A549 (cell line): ENCODE data around the gene FAM124B. TPM values are rescaled to one million over a fixed set of nuclear protein-coding genes. Genes with fewer than 3 reads are reported as not detected.

ENCODE experiments used
- ATAC-seq, 2 experiments: fragments of 200-7000 bp in 1 of 2; fragments of >200 bp in 1 of 2; cut with Nextera tagmentation in 1 of 2; cut with Tn5 transposase in 1 of 2; 3 replicates each; pipeline versions ENCODE4 v1.8.0 to v1.9.1; 2018 to 2020; ENCODE audit warnings: mild to moderate bottlenecking in 1 of 2, moderate library complexity in 1 of 2
- CTCF ChIA-PET: fragments of 300-600 bp; sonication (Branson Sonifier 250); formaldehyde crosslinking; extraction: SDS; loops from one replicate; lab custom pipeline; 2021; ENCODE audit warnings: antibody characterized with exemption, inconsistent platforms; lab: Yijun Ruan, JAX
- POLR2A ChIA-PET: fragments of 350-600 bp; formaldehyde crosslinking; extraction: SDS; loops from one replicate; lab custom pipeline; 2021; ENCODE audit warnings: antibody characterized with exemption, inconsistent platforms; lab: Yijun Ruan, JAX
- DNase-seq, 2 experiments: peaks; one replicate each; pipeline versions ENCODE4 v3.0.0 to v3.0.0-alpha.2; 2011 to 2016; ENCODE audit warnings: low read depth in 1 of 2, low spot score in 1 of 2
- FAIRE-seq: peaks from 2 replicates; lab custom pipeline; 2011; peaks lifted over from hg19 to GRCh38; lab: Jason Lieb, UNC
- H3K27ac ChIP-seq, 2 experiments: fragments of >200 bp; sonication (Bioruptor Twin); formaldehyde crosslinking; 3 replicates each; pipeline ENCODE4 v1.5.1; 2016 to 2017
- H3K4me1 ChIP-seq: fragments of >200 bp; sonication (Bioruptor Twin); formaldehyde crosslinking; 3 replicates; pipeline ENCODE4 v1.6.1; 2016
- H3K4me2 ChIP-seq: fragments of >200 bp; sonication (Bioruptor Twin); formaldehyde crosslinking; 3 replicates; pipeline ENCODE4 v1.6.1; 2016
- H3K4me3 ChIP-seq: fragments of >200 bp; sonication (Bioruptor Twin); formaldehyde crosslinking; 3 replicates; pipeline ENCODE4 v1.5.1; 2016
- H3K9me3 ChIP-seq: fragments of >200 bp; sonication (Bioruptor Twin); formaldehyde crosslinking; 3 replicates; pipeline ENCODE4 v1.6.1; 2016
- ATOH8 ChIP-seq: fragments of 250-450 bp; sonication (Bioruptor Pico); IDR thresholded peaks from 2 replicates; pipeline ENCODE4 v1.5.0; 2020; ENCODE audit warnings: low read depth, mild to moderate bottlenecking, moderate library complexity
- CBX8 ChIP-seq: fragments of 200-600 bp; sonication (generic); IDR thresholded peaks from 2 replicates; pipeline ENCODE4 v1.6.1; 2016
- CEBPB ChIP-seq, 2 experiments: fragments of >200 bp in 1 of 2; sonication (Bioruptor Twin) in 1 of 2; formaldehyde crosslinking in 1 of 2; IDR thresholded peaks; 2 replicates each; pipeline ENCODE4 v1.6.1; 2012 to 2016
- CHD2 ChIP-seq: fragments of 150-350 bp; IDR thresholded peaks from 2 replicates; pipeline ENCODE4 v1.6.1; 2014; ENCODE audit warnings: low read length; ENCODE audit not compliant: partially characterized antibody
- CTCF ChIP-seq: fragments of >200 bp; sonication (Bioruptor Twin); formaldehyde crosslinking; IDR thresholded peaks from 3 replicates; pipeline ENCODE4 v1.5.1; 2016
- ESRRA ChIP-seq: fragments of 150-350 bp; IDR thresholded peaks from 2 replicates; pipeline ENCODE4 v1.6.1; 2014; ENCODE audit warnings: mild to moderate bottlenecking, low read length, borderline replicate concordance
- FOXS1 ChIP-seq: fragments of 250-450 bp; sonication (Bioruptor Pico); IDR thresholded peaks from 2 replicates; pipeline ENCODE4 v1.5.0; 2020; ENCODE audit warnings: mild to moderate bottlenecking, moderate library complexity
- HES2 ChIP-seq: fragments of >200 bp; sonication (Bioruptor Twin); formaldehyde crosslinking; IDR thresholded peaks from 2 replicates; pipeline ENCODE4 v1.6.1; 2016
- HOXA7 ChIP-seq: fragments of 250-450 bp; sonication (Bioruptor Pico); IDR thresholded peaks from 2 replicates; pipeline ENCODE4 v1.5.0; 2020; ENCODE audit warnings: mild to moderate bottlenecking, moderate library complexity
- JUN ChIP-seq, 2 experiments: fragments of >200 bp; sonication (Bioruptor Twin); formaldehyde crosslinking; IDR thresholded peaks; 2 replicates in 1 of 2; 3 replicates in 1 of 2; pipeline ENCODE4 v1.6.1; 2016 to 2017
- MAFK ChIP-seq: fragments of 450-650 bp; IDR thresholded peaks from 2 replicates; pipeline ENCODE4 v1.6.1; 2014; ENCODE audit not compliant: partially characterized antibody
- NFE2L2 ChIP-seq: fragments of 150-350 bp; conservative IDR thresholded peaks from 2 replicates; pipeline ENCODE4 v1.6.1; 2014; ENCODE audit warnings: low read length
- NPAS2 ChIP-seq: fragments of 250-450 bp; sonication (Bioruptor Pico); IDR thresholded peaks from 2 replicates; pipeline ENCODE4 v1.8.0; 2022; ENCODE audit warnings: mild to moderate bottlenecking, moderate library complexity, borderline replicate concordance
- RAD21 ChIP-seq, 2 experiments: fragments of >200 bp in 1 of 2; sonication (Bioruptor Twin) in 1 of 2; formaldehyde crosslinking in 1 of 2; IDR thresholded peaks in 1 of 2; conservative IDR thresholded peaks in 1 of 2; 2 replicates in 1 of 2; 3 replicates in 1 of 2; pipeline ENCODE4 v1.6.1; 2012 to 2018; ENCODE audit warnings: inconsistent platforms in 1 of 2
- RCOR1 ChIP-seq: fragments of 150-350 bp; IDR thresholded peaks from 2 replicates; pipeline ENCODE4 v1.6.1; 2014; ENCODE audit warnings: antibody characterized with exemption, low read length, low read depth
- REST ChIP-seq: fragments of 200-600 bp; sonication (generic); IDR thresholded peaks from 2 replicates; pipeline ENCODE4 v1.6.1; 2016; ENCODE audit warnings: antibody characterized with exemption, mild to moderate bottlenecking, moderate library complexity
- RFX5 ChIP-seq: fragments of 450-650 bp; IDR thresholded peaks from 2 replicates; pipeline ENCODE4 v1.7.1; 2014; ENCODE audit warnings: antibody characterized with exemption, mild to moderate bottlenecking, moderate library complexity
- SMC3 ChIP-seq: fragments of >200 bp; sonication (Bioruptor Twin); formaldehyde crosslinking; IDR thresholded peaks from 3 replicates; pipeline ENCODE4 v1.6.1; 2018; ENCODE audit warnings: inconsistent platforms
- TP53 ChIP-seq: fragments of 250-450 bp; sonication (Bioruptor Pico); IDR thresholded peaks from 2 replicates; pipeline ENCODE4 v1.5.0; 2021; ENCODE audit warnings: mild to moderate bottlenecking, moderate library complexity
- USF2 ChIP-seq: fragments of 450-650 bp; IDR thresholded peaks from 2 replicates; pipeline ENCODE4 v1.6.1; 2014; ENCODE audit warnings: antibody characterized with exemption
- ZFP36 ChIP-seq: fragments of 450-650 bp; IDR thresholded peaks from 2 replicates; pipeline ENCODE4 v1.6.1; 2014; ENCODE audit warnings: borderline replicate concordance; ENCODE audit not compliant: partially characterized antibody
- WGBS: methylation state at CpG from one replicate; pipeline ENCODE4 v1.1.6; 2017; ENCODE audit errors: missing lambda C conversion rate; 5-methylcytosine and 5-hydroxymethylcytosine counted together
- polyA minus RNA-seq: library from RNA; depleted of rRNA, polyadenylated mRNA; stranded (reverse); fragments of >200 nt; gene quantifications from 2 replicates; pipeline ENCODE4 v1.2.3, GENCODE V29; 2011; rRNA and poly(A)+ RNA removed
- polyA plus RNA-seq, 4 experiments: library from polyadenylated mRNA; depleted of rRNA in 3 of 4; stranded (reverse); fragments of >200 nt; fragmentation: RNase III in 1 of 4; extraction: RNeasy Plus Mini Kit Qiagen cat#74134 plus additional on column Dnase treatment in 1 of 4; gene quantifications; 2 replicates in 3 of 4; 3 replicates in 1 of 4; pipeline ENCODE4 v1.2.3, GENCODE V29; 2011 to 2017

The FAM124B gene
- polyA plus RNA-seq (2011; rRNA removed) = not detected in 2 replicates
- not detected in 2 replicates for polyA plus RNA-seq (2012; cell fraction: cytosol; rRNA removed)
- polyA plus RNA-seq (2012; cell fraction: nucleus; rRNA removed) = not detected in 2 replicates
- not detected in 3 replicates for polyA plus RNA-seq (2017; fragmentation: RNase III; extraction: RNeasy Plus Mini Kit Qiagen cat#74134 plus additional on column Dnase treatment)
- polyA minus RNA-seq = not detected in 2 replicates

GRCh38 chr2:224401641-224402342, at the start of gene FAM124B:
FAM124B (minus strand) TSS chr2:224402107; CDS start chr2:224401768, 339 bp downstream.
- no peak; a peak in 1 of 6 replicates for ATAC-seq
- DNase-seq = no peak
- TF ChIP-seq REST = no peak
- no peak for TF ChIP-seq CHD2
- no peak for TF ChIP-seq JUN (IDR thresholded peaks at IDR 0.05)
- TF ChIP-seq TP53 = no peak
- no peak for TF ChIP-seq NFE2L2
- no peak for TF ChIP-seq CBX8
- TF ChIP-seq MAFK = no peak
- TF ChIP-seq HOXA7 = no peak
- no peak for TF ChIP-seq ESRRA
- no peak for TF ChIP-seq RCOR1
- TF ChIP-seq FOXS1 (CRISPR knock-in tag) = no peak
- no peak for TF ChIP-seq ATOH8 (CRISPR knock-in tag)
- Histone ChIP-seq H3K9me3 (peaks cover 12% of the 10 kb centered on the region; the same call in 1 of the 3 replicates), H3K4me3 (no peak within 1 kb of the TSS), H3K4me2 (no peak within 1 kb of the TSS), H3K4me1 (no peaks in the 10 kb centered on the region), H3K27ac (no peak within 1 kb of the TSS)
- ChIA-PET CTCF (interaction anchor here (0.6 to 1.6 kb wide), 4 partner anchors 10 to 249 kb away, joined by 3 to 6 read pairs (median 4); no protein-coding TSS in a partner anchor), POLR2A (no interaction called here)
- 78% methylated on average over 19 of the region's 19 CpGs for WGBS
- no peak for FAIRE-seq

- H3K27ac ChIP-seq = no peak overlapping the region
- ATAC-seq (peak; percentile 70 to 78; a peak in 4 of 6 replicates), FAIRE-seq (no peak), DNase-seq (peak; percentile 38 to 41)
- no peaks in the 10 kb centered on the region for H3K9me3 ChIP-seq
- 45% methylated on average over 4 of the region's 4 CpGs for WGBS
- CTCF ChIA-PET = interaction anchor here (0.5 to 2.1 kb wide), 10 partner anchors 10 to 460 kb away, joined by 3 to 6 read pairs (median 4); no protein-coding TSS in a partner anchor
- no peak for TF ChIP-seq RFX5
- TF ChIP-seq USF2 = peak; percentile 41; the same call in 1 of the 2 replicates
- peak; percentile 55 for TF ChIP-seq SMC3
- TF ChIP-seq CTCF = peak; percentile 58
- no peak for TF ChIP-seq HES2
- TF ChIP-seq ATOH8 (CRISPR knock-in tag) = no peak
- no peak for TF ChIP-seq ESRRA
- no peak for TF ChIP-seq CEBPB (IDR thresholded peaks at IDR 0.05)
- no peak for TF ChIP-seq ZFP36
- TF ChIP-seq RAD21 (conservative IDR thresholded peaks at IDR 0.05 in 1 of 2, IDR thresholded peaks at IDR 0.05 in 1 of 2) = peak; percentile 54 to 58; a peak in 3 of 5 replicates
- TF ChIP-seq NPAS2 (CRISPR knock-in tag) = no peak
- no peak overlapping the region for H3K4me3 ChIP-seq
- peaks cover 7% of the 10 kb centered on the region; the same call in 1 of the 3 replicates for H3K4me1 ChIP-seq
- POLR2A ChIA-PET = no interaction called here
- H3K4me2 ChIP-seq = 0 out of 3 replicates have a peak overlapping the region, but pooled peaks have one; percentile 12
Measured at GRCh38 chr2:224449212-224450147, 47.6 kb upstream of the FAM124B start.
